ENCODE measurements around the gene ZDHHC6.
"Not testable (repeated sequence)": the region's sequence is repeated elsewhere in the genome, so short reads cannot be mapped to it uniquely, and the experiment has no call there.

ZDHHC6 gene

GRCh38 chr10:112442063-112442462 lies 4.7 kb downstream of the ZDHHC6 start:
- DNase-seq (ENCODE audit: low spot score) = no peak

DNA sequence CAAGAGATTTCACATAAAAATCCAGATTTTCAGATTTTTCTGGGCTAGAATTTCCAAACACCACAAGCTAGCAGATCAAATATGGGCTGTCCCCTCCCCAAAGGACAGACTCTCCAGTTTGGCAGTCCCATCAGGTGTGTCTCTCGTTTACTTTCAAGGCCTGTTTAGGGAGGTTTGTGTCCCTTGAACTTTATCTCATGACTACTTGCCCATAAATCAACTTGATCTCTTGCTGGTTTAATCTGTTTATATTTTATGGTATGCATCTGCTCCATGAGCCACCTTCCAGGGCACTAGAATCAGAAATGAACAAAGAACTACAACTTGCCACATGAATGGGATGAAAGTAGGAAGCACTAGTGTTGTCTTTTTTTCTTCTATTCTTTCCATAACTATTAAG lies 5.2 kb downstream of the ZDHHC6 start:
- DNase-seq (ENCODE audit: low spot score) = no peak

DNA sequence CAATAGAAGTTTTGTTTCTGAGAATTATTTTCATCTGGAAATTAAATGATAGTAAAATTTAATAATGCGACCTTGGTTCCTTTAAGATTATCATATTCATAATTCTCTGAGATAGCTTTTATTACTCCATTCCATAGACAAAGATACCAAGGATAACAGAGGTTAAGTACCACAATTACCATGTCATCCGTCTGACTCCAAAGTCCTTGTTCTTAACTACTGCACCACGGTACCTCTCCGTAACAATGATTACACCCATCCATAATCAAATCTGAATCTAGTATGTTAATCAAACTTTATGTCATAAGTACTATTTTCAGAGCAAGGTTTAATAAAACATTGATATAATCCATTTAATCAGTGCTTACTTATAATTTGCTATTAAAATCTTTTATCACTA lies 8.4 kb downstream of the ZDHHC6 start:
- no peak for DNase-seq (ENCODE audit: low spot score)

GRCh38 chr10:112434988-112435619 lies 11.6 kb downstream of the ZDHHC6 start:
- DNase-seq (ENCODE audit: low spot score) = peak; percentile 26

DNA sequence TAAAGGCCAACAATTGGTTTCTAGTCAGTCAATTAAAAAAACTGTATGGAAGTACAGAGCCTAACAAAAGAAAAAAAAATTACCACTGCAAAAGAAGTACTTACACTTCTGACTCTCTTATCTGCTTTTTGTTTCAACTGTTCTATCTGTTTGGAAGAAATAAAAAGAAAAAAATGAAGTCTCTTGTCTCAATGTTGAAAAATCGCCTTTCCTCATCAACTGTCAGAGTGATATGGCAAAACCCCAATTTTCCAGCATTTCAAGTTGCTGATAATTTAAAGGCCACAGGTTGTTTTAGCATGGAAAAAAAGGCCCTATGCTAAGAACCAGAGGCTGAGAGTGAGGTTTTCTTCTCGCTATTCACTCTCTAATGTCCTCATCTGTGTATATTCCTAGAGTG lies 13.6 kb downstream of the ZDHHC6 start:
- DNase-seq (ENCODE audit: low spot score) = no peak

GRCh38 chr10:112429654-112430230 lies 17.0 kb downstream of the ZDHHC6 start:
- no peak for DNase-seq (ENCODE audit: low spot score)

GRCh38 chr10:112429147-112429546 lies 17.6 kb downstream of the ZDHHC6 start:
- no peak for DNase-seq (ENCODE audit: low spot score)

- no peak for DNase-seq (ENCODE audit: low spot score)
Measured at GRCh38 chr10:112426111-112426510, 20.6 kb downstream of the ZDHHC6 start.

DNA sequence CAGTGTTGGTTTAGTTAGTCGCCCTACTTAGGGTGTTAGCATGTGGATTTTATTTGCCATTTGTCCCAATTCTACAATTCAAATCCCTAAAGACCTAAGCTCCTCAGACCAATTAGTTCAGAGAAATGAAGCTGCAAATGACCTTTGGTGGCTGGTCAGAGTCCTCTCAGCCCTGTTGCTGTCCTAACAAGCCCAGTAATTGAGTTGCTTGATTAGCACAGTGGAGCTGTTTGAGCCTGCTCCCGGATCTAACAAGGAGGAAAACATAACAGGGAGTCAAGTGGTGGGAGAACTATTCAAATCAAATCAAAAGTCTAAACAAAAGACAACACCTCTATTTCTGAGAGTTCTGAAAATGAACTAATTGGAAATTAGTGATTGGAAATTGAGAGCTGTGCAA lies 22.1 kb downstream of the ZDHHC6 start:
- DNase-seq (ENCODE audit: low spot score) = no peak

DNA sequence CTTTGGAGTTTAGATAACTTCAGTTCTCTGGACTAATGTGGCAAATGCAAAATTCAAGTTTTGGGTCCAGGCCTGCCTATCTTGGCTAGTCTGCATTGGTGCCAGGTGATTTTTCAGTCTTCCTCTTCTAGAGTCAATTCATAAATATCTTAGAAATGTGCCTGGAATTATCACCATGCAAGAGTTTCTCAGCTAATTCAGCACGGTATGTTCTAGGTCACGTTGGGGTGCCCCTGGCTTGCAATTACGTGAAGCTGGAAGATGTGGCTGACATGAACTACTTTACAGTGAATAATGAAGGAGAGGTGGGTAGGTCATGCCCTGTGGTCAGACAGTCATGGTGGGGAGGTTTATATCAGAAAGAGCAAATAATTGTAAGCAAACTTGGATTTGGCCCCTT lies 25.0 kb downstream of the ZDHHC6 start:
- no peak for DNase-seq (ENCODE audit: low spot score)

DNA sequence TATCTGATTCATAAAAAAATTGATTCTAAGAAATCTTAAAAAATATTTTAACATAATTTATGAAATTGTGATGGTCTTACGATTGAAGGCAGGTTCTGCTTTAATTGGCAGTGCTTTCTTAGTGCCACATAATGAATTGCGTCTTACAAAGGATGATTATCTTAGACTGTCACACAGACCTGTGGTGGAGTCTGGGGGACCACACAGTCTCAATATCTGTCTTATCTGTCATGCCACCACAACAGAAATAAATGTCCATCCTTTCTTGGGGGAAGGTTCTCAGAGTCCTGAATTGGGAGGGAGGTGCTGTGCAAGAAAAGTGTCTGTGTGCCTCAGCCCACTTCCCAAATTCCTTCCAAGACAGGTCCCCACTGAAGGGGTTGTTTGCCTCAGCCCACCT lies 34.0 kb downstream of the ZDHHC6 start:
- DNase-seq (ENCODE audit: low spot score) = no peak

DNA sequence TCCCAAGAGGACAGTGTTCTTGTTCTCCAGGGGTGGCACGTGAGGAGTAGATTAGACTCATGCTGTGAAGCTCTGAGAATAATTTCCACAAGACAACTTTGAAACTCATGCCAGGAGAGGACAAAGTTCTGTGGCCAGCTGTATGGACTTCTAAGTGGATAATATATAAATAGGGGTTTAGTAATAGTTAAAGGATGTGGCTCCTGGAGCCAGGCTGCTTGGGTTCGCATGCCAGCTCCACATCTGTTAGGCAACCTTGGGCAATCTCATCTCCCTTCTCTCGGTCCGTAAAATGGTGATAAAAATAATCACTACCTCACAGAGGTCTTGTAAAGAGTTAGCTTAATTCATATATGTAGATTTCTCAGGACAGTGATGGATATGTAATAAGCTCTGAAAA lies 37.0 kb downstream of the ZDHHC6 start:
- no peak for DNase-seq (ENCODE audit: low spot score)

DNA sequence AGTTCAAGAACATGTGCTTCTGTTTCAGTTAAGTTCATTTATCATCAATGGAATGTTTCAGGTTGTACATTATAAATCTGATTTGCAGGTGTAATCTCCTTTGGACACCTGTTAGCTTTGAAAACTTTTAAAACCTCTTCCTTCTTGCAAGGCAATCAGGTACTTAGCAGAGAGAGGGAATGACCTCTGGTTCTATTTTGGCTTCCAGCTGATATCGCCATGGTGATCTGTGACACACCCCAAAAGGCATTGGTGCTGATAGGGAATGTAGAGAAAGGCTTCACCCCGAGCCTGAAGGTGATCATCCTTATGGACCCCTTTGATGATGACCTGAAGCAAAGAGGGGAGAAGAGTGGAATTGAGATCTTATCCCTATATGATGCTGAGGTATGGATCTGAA lies 37.4 kb downstream of the ZDHHC6 start:
- no peak for DNase-seq (ENCODE audit: low spot score)

- DNase-seq (ENCODE audit: low spot score) = no peak
Measured at GRCh38 chr10:112407696-112408095, 39.0 kb downstream of the ZDHHC6 start.

DNA sequence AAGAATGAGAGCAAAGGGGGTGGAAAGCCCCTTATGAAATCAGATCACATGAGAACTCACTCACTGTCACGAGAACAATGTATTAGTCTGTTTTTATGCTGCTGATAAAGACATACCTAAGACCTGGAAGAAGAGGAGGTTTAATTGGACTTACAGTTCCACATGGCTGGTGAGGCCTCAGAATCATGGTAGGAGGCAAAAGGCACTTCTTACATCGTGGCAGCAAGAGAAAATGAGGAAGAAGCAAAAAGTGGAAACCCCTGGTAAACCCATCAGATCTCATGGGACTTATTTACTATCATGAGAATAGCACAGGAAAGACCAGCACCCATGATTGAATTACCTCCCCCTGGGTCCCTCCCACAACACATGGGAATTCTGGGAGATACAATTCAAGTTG lies 39.9 kb downstream of the ZDHHC6 start:
- DNase-seq (ENCODE audit: low spot score) = not testable (repeated sequence)

DNA sequence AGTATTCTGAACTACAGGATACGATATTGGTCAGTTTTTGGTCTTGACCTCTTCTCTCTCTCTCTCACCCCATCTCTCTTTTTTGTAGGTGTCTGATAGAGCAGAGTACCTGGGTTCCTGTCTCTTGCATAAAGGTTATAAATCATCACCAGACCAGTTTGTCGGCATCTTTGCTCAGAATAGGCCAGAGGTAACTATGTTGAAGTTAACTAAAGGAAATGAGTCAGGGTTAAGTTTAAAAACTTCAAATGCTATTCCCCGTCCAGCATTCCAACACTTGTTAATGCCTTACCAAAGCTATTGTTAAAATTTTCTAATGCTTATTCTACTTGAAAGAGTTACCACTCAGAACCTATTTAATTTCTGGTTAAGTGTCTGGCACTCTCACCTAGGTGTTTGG lies 42.1 kb downstream of the ZDHHC6 start:
- no peak for DNase-seq (ENCODE audit: low spot score)

DNA sequence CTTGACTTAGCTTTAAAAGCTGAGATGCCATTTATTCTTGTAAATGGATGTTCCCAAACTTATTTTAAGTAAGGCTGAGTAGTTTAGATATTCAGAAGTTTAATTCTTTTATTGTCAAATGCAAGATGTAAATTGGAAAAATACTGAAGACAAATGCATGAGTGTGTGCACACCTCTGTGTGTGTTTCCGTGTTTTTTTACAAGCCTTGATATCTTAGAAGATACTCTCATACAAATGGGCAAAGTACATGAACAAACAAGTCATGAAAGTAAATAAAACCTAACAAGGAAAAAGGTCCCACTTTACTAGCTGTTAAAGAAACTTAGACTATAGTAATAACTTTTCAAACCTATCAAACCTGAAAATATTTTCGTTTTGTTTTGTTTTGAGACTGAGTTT lies 43.8 kb downstream of the ZDHHC6 start:
- DNase-seq (ENCODE audit: low spot score) = no peak

DNA sequence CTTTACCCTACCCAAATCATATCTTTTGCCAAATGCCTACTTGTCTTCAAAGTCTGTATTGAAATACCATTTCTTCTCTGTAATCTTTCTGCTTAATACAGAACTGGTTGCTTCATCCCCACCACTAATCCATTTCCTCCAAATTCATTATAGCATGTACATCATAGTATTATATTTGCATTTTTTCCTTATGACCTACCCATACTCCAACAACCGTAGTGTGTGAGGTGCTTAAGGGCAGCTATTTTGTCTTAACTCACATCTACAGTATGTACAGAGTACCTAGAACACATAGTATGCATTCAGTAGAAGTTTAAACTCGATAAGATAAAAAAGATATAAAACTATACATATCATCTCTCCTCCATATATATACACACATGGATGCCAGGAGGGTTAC lies 49.1 kb downstream of the ZDHHC6 start:
- no peak for DNase-seq (ENCODE audit: low spot score)

- DNase-seq (ENCODE audit: low spot score) = no peak
Measured at GRCh38 chr10:112395809-112396530, 50.7 kb downstream of the ZDHHC6 start.

DNA sequence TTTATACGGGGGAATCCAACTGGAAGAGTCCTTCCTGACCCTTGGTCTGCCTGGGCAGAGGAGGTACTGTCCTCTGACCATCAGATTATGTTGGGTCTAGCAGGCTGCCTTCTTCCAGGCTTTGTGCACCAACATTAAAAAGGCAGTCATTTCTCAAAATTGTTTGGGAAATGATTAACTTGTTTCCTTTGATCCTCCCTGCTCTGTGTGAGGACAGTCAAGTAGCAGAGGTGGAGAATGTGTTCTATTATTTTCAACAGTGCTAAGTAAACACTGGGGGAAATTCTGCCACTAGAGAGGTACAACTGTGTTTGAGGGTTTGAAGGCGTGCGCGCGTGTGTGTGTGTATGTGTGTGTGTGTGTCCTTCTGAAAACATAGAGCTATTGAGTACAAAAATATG lies 52.2 kb downstream of the ZDHHC6 start:
- no peak for DNase-seq (ENCODE audit: low spot score)

- DNase-seq (ENCODE audit: low spot score) = no peak
Measured at GRCh38 chr10:112393827-112394226, 52.9 kb downstream of the ZDHHC6 start.

- DNase-seq (ENCODE audit: low spot score) = no peak
Measured at GRCh38 chr10:112393341-112393740, 53.4 kb downstream of the ZDHHC6 start.

DNA sequence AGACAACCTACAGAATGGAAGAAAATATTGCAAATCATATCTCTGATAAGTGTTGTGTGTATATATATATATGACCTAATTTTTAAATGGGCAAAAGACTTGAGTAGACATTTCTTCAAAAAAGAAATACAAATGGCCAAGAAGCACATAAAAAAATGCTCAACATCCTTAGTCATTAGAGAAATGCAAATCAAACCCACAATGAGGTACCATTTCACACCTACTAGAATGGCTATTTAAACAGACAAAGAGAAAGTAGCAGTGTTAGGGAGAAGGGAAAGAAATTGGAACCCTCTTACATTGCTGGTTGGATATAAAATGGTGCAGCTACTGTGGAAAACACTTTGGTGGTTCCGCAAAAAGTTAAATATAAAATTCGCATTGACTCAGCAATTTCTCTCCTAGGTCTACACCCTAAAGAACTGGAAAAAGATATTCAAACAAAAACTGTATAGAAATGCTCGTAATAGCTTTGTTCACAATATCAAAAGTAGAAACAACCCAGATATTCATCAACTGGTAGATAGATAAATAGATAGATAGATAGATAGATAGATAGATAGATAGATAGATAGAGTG lies 56.5 kb downstream of the ZDHHC6 start:
- no peak for DNase-seq (ENCODE audit: low spot score)
